IPS-20b (cell line): ENCODE results near the gene NUPR1.
A peak's percentile ranks its signal among the peaks of the same experiment; 100 is the strongest.

Experiments used
- H3K27ac ChIP-seq: one replicate; pipeline ENCODE4 v1.5.1; 2013; ENCODE audit warnings: low read length
- H3K27me3 ChIP-seq: 2 replicates; pipeline ENCODE4 v1.6.1; 2013; ENCODE audit warnings: mild to moderate bottlenecking, low read length, inconsistent platforms; ENCODE audit not compliant: insufficient read depth
- H3K36me3 ChIP-seq: 2 replicates; pipeline ENCODE4 v1.6.1; 2013; ENCODE audit warnings: low read depth, mild to moderate bottlenecking, inconsistent platforms, low read length, moderate library complexity; ENCODE audit not compliant: insufficient read depth
- H3K4me1 ChIP-seq: 2 replicates; pipeline ENCODE4 v1.6.1; 2013; ENCODE audit warnings: mild to moderate bottlenecking, control low read depth, inconsistent platforms, low read length, moderate library complexity; ENCODE audit not compliant: insufficient read depth
- H3K4me3 ChIP-seq: 2 replicates; pipeline ENCODE4 v1.5.1; 2013; ENCODE audit warnings: mild to moderate bottlenecking, low read length, inconsistent platforms
- H3K9ac ChIP-seq: 2 replicates; pipeline ENCODE4 v1.6.1; 2013; ENCODE audit warnings: low read depth, mild to moderate bottlenecking, inconsistent platforms, low read length, moderate library complexity
- H3K9me3 ChIP-seq: 2 replicates; pipeline ENCODE4 v1.6.1; 2013; ENCODE audit warnings: mild to moderate bottlenecking, low read depth, low read length, inconsistent platforms; ENCODE audit not compliant: insufficient read depth

The NUPR1 gene

GRCh38 chr16:28499854-28500253 lies 38.9 kb downstream of the NUPR1 start:
- Histone ChIP-seq H3K36me3 (no peaks in the 10 kb centered on the region), H3K4me3 (no peak overlapping the region), H3K27me3 (no peaks in the 10 kb centered on the region), H3K9me3 (no peaks in the 10 kb centered on the region), H3K27ac (no peak overlapping the region), H3K4me1 (no peaks in the 10 kb centered on the region), H3K9ac (no peak overlapping the region)

DNA sequence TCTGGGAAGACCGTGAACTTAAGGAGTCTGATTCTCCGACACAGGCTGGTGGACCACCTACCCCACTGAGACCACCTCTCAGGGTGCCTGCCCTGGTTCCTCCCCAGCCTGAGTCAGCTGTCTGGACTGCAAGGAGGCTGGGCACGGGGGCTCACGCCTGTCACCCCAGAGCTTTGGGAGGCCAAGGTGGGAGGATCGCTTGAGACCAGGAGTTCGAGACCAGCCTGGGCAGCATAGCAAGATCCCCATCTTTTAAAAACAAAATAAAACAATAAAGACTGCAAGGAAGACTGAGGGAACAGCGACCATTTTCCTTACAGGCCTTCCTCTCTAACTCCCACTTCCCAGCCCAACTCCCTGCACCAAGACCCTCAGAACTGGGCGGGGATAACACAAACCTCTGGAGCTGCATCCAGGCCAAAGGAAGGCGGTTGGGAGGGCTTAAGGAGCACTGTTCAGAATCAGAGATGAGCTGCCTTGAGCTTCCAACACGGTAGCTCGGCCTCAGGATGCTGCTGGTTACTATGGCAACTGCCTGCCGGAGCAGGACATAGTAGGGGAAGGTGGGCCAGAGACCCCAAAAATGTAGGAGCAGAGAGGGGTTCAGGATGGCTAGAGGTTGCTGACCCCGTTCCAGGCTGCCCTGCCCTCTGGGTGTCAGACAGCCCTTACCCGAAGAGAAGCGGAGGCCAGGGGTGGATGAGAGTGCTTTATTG lies 40.0 kb downstream of the NUPR1 start:
- H3K4me3 ChIP-seq: no peak overlapping the region
- no peaks in the 10 kb centered on the region for H3K27me3 ChIP-seq
- no peaks in the 10 kb centered on the region for H3K9me3 ChIP-seq
- H3K36me3 ChIP-seq: no peaks in the 10 kb centered on the region
- H3K27ac ChIP-seq: no peak overlapping the region
- H3K4me1 ChIP-seq: no peaks in the 10 kb centered on the region
- no peak overlapping the region for H3K9ac ChIP-seq

DNA sequence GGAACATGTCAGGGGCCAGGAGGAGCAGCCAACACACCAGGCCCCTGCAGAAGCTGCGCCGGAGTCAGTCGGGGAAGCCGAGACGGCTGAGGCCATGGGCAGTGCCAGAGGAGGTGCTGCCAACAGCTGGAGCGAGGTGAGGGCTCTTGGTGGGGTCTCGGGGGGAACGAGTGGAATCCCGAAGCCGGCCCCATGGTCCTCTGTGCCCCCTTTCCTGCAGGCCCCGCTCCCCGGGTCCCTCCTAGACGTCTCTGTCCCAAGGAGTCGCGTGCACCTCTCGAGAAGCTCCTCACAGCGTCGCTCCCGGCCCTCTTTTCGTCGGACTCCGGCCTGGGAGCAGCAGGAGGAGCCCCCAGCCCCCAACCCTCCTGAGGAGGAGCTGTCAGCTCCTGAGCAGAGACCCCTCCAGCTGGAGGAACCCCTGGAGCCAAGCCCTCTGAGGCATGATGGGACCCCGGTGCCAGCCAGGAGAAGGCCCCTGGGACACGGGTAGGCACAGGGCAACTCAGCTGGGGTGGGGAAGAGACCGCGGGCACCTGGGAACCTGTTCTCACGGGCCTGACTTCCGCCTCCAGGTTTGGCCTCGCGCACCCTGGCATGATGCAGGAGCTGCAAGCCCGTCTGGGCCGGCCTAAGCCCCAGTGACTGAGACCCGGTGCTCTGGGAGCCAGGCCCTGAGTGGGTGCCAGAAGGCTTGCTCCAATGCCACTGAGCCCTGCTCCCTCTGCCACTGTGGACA lies 40.7 kb downstream of the NUPR1 start:
- Histone ChIP-seq H3K4me1 (no peaks in the 10 kb centered on the region), H3K27ac (no peak overlapping the region)

DNA sequence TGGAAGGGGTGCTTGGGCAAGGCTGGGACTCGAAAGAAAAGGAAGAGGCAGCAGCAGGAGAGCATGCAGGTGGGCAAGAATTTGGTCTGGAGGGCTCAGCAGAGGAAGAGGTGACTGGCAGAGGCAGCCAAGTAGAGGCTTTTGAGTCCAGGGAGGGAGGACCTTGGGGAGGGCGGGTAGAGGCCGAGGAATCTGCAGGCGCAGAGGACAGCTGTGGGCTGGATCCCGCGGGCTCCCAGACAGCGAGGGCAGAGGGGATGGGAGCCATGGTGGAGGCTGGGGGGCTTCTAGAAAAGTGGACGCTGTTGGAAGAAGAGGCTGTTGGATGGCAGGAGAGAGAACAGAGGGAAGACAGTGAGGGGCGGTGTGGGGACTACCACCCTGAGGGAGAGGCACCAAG lies 41.4 kb downstream of the NUPR1 start:
- Histone ChIP-seq H3K27me3 (no peaks in the 10 kb centered on the region), H3K9ac (no peak overlapping the region), H3K9me3 (no peaks in the 10 kb centered on the region), H3K4me3 (no peak overlapping the region), H3K4me1 (no peaks in the 10 kb centered on the region), H3K27ac (no peak overlapping the region), H3K36me3 (no peaks in the 10 kb centered on the region)

More for the DNA sequence above, 40.7 kb downstream of the NUPR1 start:
- Histone ChIP-seq H3K9me3 (no peaks in the 10 kb centered on the region), H3K4me3 (no peak overlapping the region), H3K27me3 (no peaks in the 10 kb centered on the region), H3K9ac (no peak overlapping the region), H3K36me3 (no peaks in the 10 kb centered on the region)

DNA sequence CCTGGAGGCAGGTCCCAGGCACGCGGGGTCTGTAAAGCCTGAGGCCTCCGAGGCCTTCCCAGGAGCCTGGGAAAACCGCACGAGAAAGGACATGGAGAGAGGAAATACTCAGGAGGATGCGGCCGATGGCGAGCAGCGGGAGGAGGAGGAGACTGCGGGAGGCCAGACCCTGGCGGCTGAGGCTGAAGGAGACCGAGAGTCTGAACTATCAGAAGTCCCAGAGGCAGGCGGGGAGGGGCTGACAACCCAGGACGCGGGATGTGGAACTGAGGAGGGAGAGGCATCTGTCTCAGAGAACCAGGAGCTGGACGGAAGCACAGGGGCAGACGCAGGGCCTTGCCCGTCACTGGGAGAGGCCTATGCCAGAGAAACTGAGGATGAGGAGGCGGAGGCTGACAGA lies 41.9 kb downstream of the NUPR1 start:
- Histone ChIP-seq H3K9ac (no peak overlapping the region), H3K27me3 (no peaks in the 10 kb centered on the region), H3K36me3 (no peaks in the 10 kb centered on the region), H3K9me3 (no peaks in the 10 kb centered on the region), H3K27ac (no peak overlapping the region), H3K4me3 (no peak overlapping the region), H3K4me1 (no peaks in the 10 kb centered on the region)

DNA sequence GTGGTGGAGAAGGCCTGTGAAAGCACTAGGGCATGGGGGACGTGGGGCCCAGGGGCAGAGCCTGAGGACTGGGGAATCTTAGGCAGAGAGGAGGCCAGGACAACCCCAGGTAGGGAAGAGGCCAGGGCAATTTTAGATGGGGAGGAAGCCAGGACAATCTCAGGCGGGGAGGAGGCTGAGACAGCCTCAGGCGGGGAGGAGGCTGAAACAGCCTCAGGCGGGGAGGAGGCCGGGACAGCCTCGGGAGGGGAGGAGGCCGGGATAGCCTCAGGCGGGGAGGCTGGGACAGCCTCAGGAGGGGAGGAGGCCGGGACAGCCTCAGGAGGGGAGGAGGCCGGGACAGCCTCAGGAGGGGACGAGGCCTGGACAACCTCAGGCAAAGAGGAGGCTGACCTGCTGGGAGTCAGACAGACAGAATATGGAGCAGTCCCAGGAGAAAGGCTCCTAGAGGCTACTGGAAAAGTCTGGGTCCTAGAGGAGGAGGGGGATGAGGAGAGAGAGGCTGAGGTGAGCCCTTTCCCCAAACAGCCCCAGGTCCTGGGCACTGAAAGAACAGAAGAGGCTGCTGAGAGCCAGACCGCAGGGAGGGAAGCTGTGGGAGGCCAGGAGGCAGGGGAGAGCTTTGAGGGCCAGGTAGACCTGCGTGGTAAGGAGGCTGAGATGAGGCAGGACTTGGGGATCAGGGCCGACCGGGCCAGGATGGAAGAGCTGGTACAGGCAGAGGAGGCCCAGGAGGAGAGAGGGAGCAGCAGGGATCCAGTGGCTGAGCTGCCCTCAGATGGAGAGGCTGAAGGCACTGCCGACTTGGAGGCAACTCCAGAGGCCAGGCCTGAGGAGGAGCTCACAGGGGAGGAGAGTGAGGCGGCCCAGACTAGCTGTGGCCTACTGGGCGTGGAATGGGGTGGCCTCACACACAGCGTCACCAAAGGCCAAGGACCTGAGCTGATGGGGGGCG lies 42.7 kb downstream of the NUPR1 start:
- Histone ChIP-seq H3K4me1 (no peaks in the 10 kb centered on the region), H3K27me3 (no peaks in the 10 kb centered on the region), H3K9ac (no peak overlapping the region), H3K9me3 (no peaks in the 10 kb centered on the region), H3K27ac (no peak overlapping the region), H3K36me3 (no peaks in the 10 kb centered on the region), H3K4me3 (no peak overlapping the region)

DNA sequence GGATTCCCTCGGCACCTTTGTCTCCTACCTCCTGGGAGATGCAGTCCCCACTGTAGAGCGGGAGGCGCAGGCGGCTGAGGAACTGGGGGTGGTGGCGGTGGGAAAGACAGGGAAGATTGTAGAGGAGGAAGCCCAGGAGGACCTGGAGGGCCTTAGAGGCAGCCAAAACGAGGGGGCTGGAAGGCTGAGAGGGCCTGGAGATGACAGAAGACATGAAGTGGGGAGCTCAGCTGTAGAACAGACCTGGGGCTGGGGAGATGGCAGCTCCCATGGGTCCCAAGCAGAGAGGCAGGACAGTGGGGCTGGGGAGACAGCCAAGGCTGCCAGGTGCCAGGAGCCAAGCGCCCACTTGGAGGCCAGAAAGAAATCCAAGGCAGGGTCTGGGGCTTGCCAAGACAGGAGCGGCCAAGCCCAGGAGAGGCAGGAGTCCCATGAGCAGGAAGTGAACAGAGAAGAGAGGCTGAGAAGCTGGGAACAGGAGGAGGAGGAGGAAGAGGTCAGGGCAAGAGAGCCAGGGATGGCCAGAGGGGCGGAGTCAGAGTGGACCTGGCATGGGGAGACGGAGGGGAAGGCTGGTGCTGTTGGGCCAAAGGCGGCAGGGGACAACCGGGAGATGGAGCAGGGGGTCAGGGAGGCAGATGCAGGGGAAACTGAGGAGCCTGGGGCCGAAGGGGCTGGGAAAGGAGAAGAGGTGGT lies 43.5 kb downstream of the NUPR1 start:
- H3K9ac ChIP-seq: no peak overlapping the region
- no peak overlapping the region for H3K4me3 ChIP-seq
- H3K4me1 ChIP-seq: no peaks in the 10 kb centered on the region
- H3K27me3 ChIP-seq: no peaks in the 10 kb centered on the region
- no peak overlapping the region for H3K27ac ChIP-seq
- H3K9me3 ChIP-seq: no peaks in the 10 kb centered on the region
- H3K36me3 ChIP-seq: no peaks in the 10 kb centered on the region

- no peaks in the 10 kb centered on the region for H3K27me3 ChIP-seq
- no peaks in the 10 kb centered on the region for H3K9me3 ChIP-seq
- no peaks in the 10 kb centered on the region for H3K4me1 ChIP-seq
- no peak within 1 kb of the TSS for H3K27ac ChIP-seq
- H3K4me3 ChIP-seq: no peak within 1 kb of the TSS
- no peaks in the 10 kb centered on the region for H3K36me3 ChIP-seq
- H3K9ac ChIP-seq: no peak within 1 kb of the TSS
Observed at GRCh38 chr16:28494121-28494851, 44.5 kb downstream of the NUPR1 start, which contains the start of gene APOBR. APOBR (plus strand) TSS chr16:28494643; CDS start chr16:28494682, 39 bp downstream.

DNA sequence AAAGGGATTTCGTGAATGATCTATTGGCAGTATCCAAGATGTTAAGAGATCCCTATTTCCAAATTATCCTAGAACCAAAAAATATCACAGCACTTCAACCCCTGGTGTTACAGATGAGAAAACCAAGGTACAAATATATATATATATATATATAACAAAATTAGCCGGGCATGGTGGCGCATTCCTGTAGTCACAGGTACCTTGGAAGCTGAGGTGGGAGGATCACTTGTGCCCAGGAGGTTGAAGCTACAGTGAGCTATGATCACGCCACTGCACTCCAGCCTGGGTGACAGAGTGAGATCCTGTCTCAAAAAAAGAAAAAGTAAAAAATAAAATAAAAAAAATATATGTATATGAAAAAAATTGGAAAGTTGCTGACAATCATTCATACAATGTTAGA lies 46.3 kb downstream of the NUPR1 start:
- no peaks in the 10 kb centered on the region for H3K27me3 ChIP-seq
- H3K4me1 ChIP-seq: no peaks in the 10 kb centered on the region
- no peaks in the 10 kb centered on the region for H3K9me3 ChIP-seq
- H3K27ac ChIP-seq: no peak overlapping the region
- H3K9ac ChIP-seq: peak overlapping the region; percentile 99; the same call in 1 of the 2 replicates
- H3K4me3 ChIP-seq: peak overlapping the region; percentile 93
- peaks cover 8% of the 10 kb centered on the region for H3K36me3 ChIP-seq

DNA sequence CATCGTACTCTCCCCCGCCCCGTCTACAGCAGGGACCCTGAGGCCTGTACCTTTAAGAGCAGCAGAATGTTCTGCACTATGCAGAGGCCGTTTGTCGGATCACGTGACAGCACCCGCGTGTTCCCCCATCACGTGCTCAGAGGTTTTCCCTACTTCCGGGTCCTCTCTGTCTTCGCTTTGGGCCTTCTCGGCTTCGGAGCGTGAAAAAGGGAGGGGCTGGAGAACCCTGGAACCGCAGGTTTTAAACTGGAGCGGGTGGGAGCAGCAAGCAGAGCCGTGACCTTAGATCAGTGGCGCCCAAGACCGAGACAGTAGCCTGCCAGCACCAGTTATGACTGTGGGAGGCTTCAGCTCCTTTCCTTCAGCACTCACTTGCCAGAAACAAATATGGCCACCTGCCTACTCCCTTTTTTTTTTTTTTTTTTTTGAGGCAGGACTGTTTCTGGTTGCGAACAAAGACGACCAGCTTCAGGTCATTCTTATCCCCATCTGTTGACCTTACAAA lies 46.8 kb downstream of the NUPR1 start, which contains the start of gene CLN3:
CLN3 (minus strand) TSS at position 105 of the 505 bp plus-strand sequence. CDS start 315 bp downstream, outside the sequence.
- peak within 1 kb of the TSS; percentile 93 for H3K4me3 ChIP-seq
- no peaks in the 10 kb centered on the region for H3K27me3 ChIP-seq
- H3K9me3 ChIP-seq: no peaks in the 10 kb centered on the region
- H3K27ac ChIP-seq: peak within 1 kb of the TSS; percentile 96
- H3K9ac ChIP-seq: peak within 1 kb of the TSS; percentile 99
- no peaks in the 10 kb centered on the region for H3K4me1 ChIP-seq
- H3K36me3 ChIP-seq: peaks cover 10% of the 10 kb centered on the region
